ENCODE data around the gene ABCE1. TPM values are rescaled to one million over a fixed set of nuclear protein-coding genes. Genes with fewer than 3 reads are reported as not detected.

ABCE1 gene
- total RNA-seq, 1 donor, result 90.5 TPM

DNA sequence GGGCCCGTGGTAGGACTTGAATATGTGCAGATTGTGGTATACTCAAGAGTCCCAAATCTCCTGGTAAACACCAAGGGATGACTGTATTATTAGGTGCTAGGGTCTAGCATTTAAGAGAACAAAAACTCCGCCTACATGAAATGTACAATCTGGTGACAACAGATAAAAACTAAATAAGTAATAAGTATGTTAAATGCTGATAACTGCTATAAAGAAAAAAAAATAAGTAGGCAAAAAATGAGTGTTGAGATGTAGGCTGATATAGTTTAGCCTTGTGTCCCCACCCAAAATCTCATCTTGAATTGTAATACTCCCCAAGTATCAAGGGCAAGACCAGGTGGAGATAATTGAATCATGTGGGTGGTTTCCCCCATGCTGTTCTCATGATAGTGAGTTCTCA, 58.9 kb downstream of the ABCE1 start:
- H3K4me3 ChIP-seq (ENCODE audit: insufficient read depth, low read length), result no peak overlapping the region
- H3K36me3 ChIP-seq (ENCODE audit: insufficient read depth, low read length), result peaks cover 16% of the 10 kb centered on the region
- H3K79me2 ChIP-seq (ENCODE audit: insufficient read depth, low read length), result peaks cover 25% of the 10 kb centered on the region
- TF ChIP-seq, protein P1, sequence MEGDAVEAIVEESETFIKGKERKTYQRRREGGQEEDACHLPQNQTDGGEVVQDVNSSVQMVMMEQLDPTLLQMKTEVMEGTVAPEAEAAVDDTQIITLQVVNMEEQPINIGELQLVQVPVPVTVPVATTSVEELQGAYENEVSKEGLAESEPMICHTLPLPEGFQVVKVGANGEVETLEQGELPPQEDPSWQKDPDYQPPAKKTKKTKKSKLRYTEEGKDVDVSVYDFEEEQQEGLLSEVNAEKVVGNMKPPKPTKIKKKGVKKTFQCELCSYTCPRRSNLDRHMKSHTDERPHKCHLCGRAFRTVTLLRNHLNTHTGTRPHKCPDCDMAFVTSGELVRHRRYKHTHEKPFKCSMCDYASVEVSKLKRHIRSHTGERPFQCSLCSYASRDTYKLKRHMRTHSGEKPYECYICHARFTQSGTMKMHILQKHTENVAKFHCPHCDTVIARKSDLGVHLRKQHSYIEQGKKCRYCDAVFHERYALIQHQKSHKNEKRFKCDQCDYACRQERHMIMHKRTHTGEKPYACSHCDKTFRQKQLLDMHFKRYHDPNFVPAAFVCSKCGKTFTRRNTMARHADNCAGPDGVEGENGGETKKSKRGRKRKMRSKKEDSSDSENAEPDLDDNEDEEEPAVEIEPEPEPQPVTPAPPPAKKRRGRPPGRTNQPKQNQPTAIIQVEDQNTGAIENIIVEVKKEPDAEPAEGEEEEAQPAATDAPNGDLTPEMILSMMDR (IDR thresholded peaks at IDR 0.05; ENCODE audit: extremely low read depth, low read depth, low read length), result no peak
- H4K20me1 ChIP-seq (ENCODE audit: insufficient read depth, low read length), result no peaks in the 10 kb centered on the region
- no peak overlapping the region for H3K27ac ChIP-seq (ENCODE audit: low read depth, low read length)
- no peaks in the 10 kb centered on the region for H3K9me3 ChIP-seq (ENCODE audit: low read depth, low read length)
- no peak overlapping the region for H2AFZ ChIP-seq (ENCODE audit: low read length)
- H3K4me2 ChIP-seq (ENCODE audit: insufficient read depth, low read length), result no peak overlapping the region
- H3K27me3 ChIP-seq (ENCODE audit: insufficient read depth, low read length), result no peaks in the 10 kb centered on the region
- no peak for DNase-seq (ENCODE audit: insufficient read length, low spot score, missing footprints)
- H3K4me1 ChIP-seq (ENCODE audit: insufficient read depth, low read length), result no peaks in the 10 kb centered on the region

DNA sequence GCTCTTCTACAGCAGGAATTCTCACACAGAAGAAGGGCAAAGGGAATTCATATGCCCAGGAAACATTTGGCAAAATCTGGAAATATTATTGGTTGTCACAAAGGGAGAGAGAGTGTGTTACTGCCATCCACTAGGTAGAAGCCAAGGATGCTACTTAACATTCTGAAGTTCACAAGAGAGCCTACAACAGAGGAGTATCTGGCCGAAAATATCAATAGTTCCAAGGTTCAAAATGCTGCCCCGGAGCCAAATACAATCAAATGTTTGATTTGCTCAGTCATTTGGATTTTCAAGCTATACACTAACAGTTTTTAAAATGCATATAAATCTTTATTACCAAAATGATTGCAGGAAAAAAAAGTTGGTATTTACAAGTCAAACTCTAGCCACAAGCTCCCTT, 63.4 kb downstream of the ABCE1 start:
- Histone ChIP-seq H3K4me1 (ENCODE audit: insufficient read depth, low read length) (no peaks in the 10 kb centered on the region), H3K79me2 (ENCODE audit: insufficient read depth, low read length) (peaks cover 28% of the 10 kb centered on the region), H2AFZ (ENCODE audit: low read length) (no peak overlapping the region), H3K4me3 (ENCODE audit: insufficient read depth, low read length) (no peak overlapping the region), H3K4me2 (ENCODE audit: insufficient read depth, low read length) (no peak overlapping the region), H3K27me3 (ENCODE audit: insufficient read depth, low read length) (no peaks in the 10 kb centered on the region), H3K27ac (ENCODE audit: low read depth, low read length) (no peak overlapping the region), H3K9me3 (ENCODE audit: low read depth, low read length) (no peaks in the 10 kb centered on the region), H3K36me3 (ENCODE audit: insufficient read depth, low read length) (peaks cover 19% of the 10 kb centered on the region), H4K20me1 (ENCODE audit: insufficient read depth, low read length) (no peaks in the 10 kb centered on the region)
- DNase-seq (ENCODE audit: insufficient read length, low spot score, missing footprints), result no peak
- TF ChIP-seq, protein P1 (IDR thresholded peaks at IDR 0.05; ENCODE audit: extremely low read depth, low read depth, low read length), result no peak

DNA sequence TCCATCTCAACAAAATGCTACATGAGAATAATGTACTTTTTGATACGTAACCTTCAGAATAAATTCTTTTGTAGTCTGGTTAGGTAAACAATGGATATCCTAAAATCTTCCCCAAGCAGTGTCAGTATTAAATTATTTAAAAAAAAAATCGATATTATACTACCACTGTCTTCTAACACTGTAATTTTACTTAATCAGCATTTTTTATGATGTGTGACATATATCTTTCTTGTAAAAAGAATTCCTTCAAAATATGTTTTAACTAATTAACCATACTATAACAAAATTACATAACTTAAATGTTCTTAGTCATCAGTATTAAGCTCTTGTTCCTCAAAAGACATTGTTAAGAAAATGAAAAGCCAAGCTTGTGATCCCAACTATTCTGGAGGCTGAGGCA, 69.8 kb downstream of the ABCE1 start:
- DNase-seq (ENCODE audit: insufficient read length, low spot score, missing footprints), result no peak
- H3K4me2 ChIP-seq (ENCODE audit: insufficient read depth, low read length), result no peak overlapping the region
- peaks cover 2% of the 10 kb centered on the region for H4K20me1 ChIP-seq (ENCODE audit: insufficient read depth, low read length)
- H3K36me3 ChIP-seq (ENCODE audit: insufficient read depth, low read length), result peaks cover 19% of the 10 kb centered on the region
- no peak overlapping the region for H2AFZ ChIP-seq (ENCODE audit: low read length)
- H3K4me3 ChIP-seq (ENCODE audit: insufficient read depth, low read length), result no peak overlapping the region
- H3K4me1 ChIP-seq (ENCODE audit: insufficient read depth, low read length), result no peaks in the 10 kb centered on the region
- H3K79me2 ChIP-seq (ENCODE audit: insufficient read depth, low read length), result peaks cover 46% of the 10 kb centered on the region
- no peaks in the 10 kb centered on the region for H3K9me3 ChIP-seq (ENCODE audit: low read depth, low read length)
- no peaks in the 10 kb centered on the region for H3K27me3 ChIP-seq (ENCODE audit: insufficient read depth, low read length)
- TF ChIP-seq, protein P1 (IDR thresholded peaks at IDR 0.05; ENCODE audit: extremely low read depth, low read depth, low read length), result no peak
- H3K27ac ChIP-seq (ENCODE audit: low read depth, low read length), result no peak overlapping the region

DNA sequence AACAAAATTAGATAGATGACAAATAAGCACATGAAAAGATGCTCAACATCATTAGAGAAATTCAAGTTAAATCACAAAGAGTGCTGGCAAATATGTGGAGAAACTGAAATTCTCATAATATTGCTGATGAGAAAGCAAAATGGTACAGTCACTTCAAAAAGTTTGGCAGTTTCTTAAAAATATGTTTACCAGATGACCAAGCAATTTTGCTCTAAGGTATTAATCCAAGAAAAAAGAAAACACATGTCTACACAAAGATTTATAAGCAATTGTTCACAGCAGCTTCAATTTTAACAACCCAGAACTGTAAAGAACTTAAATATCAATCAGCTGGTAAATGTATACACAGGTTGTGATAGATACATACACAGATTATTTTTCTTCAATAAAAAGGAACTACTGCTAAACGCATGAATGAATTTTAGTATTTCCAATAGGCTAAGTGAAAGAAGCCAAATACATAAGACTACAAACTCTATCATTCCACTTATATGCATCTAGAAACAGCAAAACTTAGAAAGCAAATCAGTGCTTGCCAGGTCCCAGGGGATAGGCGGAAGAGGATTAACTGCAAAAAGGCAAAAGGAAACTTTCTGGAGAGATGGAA, 70.6 kb downstream of the ABCE1 start:
- TF ChIP-seq, protein P1 (IDR thresholded peaks at IDR 0.05; ENCODE audit: extremely low read depth, low read depth, low read length), result no peak
- Histone ChIP-seq H3K9me3 (ENCODE audit: low read depth, low read length) (no peaks in the 10 kb centered on the region), H3K4me1 (ENCODE audit: insufficient read depth, low read length) (no peaks in the 10 kb centered on the region), H3K27ac (ENCODE audit: low read depth, low read length) (no peak overlapping the region), H3K79me2 (ENCODE audit: insufficient read depth, low read length) (peaks cover 53% of the 10 kb centered on the region), H3K4me2 (ENCODE audit: insufficient read depth, low read length) (no peak overlapping the region), H3K27me3 (ENCODE audit: insufficient read depth, low read length) (no peaks in the 10 kb centered on the region), H4K20me1 (ENCODE audit: insufficient read depth, low read length) (peaks cover 2% of the 10 kb centered on the region), H3K4me3 (ENCODE audit: insufficient read depth, low read length) (no peak overlapping the region), H2AFZ (ENCODE audit: low read length) (no peak overlapping the region), H3K36me3 (ENCODE audit: insufficient read depth, low read length) (peaks cover 24% of the 10 kb centered on the region)
- no peak for DNase-seq (ENCODE audit: insufficient read length, low spot score, missing footprints)
